GM18870 (cell line): ENCODE data around the gene HSPA12B.

ENCODE experiments used
- ATAC-seq: cut with Tn5 transposase; IDR thresholded peaks from one replicate; pipeline ENCODE4 v1.9.1; 2021; ENCODE audit warnings: moderate library complexity; ENCODE audit not compliant: unreplicated experiment

Gene HSPA12B

GRCh38 chr20:3763671-3764601 is 31.5 kb downstream of the HSPA12B start:
- no peak for ATAC-seq

- ATAC-seq = no peak
Measured at GRCh38 chr20:3764659-3765058, 32.2 kb downstream of the HSPA12B start.

DNA sequence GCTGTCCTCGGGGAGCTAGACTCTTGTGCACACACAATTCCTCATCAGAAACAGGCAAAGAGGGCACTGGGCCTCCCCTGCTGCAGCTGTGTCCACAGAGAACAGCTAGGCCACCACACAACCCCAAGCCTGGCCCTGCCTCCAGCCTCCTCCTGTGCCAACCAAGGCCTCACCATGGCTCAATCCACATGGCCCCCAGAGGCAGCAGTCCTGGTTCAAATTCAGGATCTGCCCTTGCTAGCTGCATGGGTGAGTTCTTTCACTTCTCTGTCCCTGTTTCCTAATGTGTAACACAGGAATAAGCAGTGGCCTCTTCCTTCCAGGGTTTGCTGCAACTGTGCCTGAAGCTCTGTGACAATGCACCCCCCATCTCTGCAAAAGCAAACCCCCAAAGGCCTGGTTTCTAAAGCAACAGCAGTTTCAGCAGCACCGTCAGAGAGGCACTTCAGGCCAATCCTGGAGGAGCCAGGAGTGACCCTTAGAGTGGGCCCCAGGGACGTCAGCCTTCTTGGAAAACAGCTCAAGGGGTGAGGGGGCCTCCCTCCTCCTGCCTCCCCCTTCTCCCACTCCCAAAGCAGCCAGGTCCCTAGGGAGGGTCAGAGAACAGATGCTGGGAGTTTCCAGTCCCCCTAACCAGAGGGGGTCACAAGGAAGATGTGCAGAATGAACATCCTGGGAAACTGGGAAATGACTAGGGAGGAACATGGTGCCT is 32.8 kb downstream of the HSPA12B start:
- ATAC-seq = no peak

DNA sequence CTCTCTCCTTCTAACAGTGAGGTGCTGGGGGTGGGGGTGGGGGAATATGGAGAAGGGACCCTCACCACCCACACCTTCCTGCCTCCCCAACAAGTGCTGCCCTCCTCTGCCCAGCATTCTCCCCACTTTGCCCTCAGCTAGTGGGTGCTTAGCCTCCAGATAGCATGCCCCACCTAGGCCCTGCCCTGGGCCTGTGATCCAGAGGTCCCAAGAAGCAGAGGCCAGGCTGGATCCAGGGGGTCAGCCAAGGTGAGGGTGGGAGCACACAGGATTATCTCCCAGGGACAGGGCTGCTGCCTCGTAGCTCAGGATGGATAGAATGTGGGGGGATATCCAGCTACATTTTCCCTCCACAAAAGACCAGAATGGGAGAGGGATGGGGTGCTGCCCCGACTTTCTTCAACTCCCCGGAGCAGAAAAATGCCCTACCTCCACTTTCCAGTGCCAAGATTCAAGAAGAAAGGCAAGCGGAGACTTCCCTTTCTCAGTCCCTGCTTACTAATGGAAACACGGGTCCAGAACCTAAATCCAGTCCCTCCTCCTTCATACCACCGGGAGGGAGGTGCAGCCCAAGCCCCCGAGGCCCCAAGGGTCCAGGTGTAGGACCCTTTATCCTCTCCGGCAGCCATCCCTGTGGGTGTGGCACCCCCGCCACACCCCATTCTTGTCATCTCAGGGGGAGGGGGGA is 34.1 kb downstream of the HSPA12B start:
- ATAC-seq = no peak

GRCh38 chr20:3767110-3767426 is 34.6 kb downstream of the HSPA12B start:
- ATAC-seq = no peak

GRCh38 chr20:3767427-3768341 is 35.2 kb downstream of the HSPA12B start, which contains the start of gene ADISSP:
ADISSP (minus strand) TSS chr20:3767753; CDS start chr20:3760100, 7,653 bp downstream.
- peak; percentile 87 for ATAC-seq

GRCh38 chr20:3768342-3769130 is 36.1 kb downstream of the HSPA12B start:
- ATAC-seq = no peak

DNA sequence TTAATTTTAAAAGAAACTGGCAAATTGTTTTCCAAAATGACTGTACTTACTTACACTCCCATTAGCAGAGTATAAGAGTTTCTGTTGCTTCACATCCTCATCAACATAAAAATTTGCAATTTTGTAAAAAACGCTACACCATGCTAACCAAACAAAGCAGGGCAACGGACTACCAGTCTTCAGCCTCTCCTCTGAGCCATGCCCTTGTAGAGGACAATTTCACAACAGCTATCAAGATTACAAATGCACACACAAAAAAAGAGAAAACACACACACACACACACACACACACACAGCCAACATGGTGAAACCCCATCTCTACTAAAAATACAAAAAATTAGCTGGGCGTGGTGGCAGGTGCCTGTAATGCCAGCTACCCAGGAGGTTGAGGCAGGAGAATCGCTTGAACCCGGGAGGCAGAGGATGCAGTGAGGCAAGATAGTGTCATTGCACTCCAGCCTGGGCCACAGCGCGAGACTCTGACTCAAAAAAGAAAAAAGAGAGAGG is 39.1 kb downstream of the HSPA12B start:
- ATAC-seq = no peak

- ATAC-seq = no peak
Measured at GRCh38 chr20:3775457-3776108, 43.1 kb downstream of the HSPA12B start.

- no peak for ATAC-seq
Measured at GRCh38 chr20:3777381-3777715, 44.9 kb downstream of the HSPA12B start.

DNA sequence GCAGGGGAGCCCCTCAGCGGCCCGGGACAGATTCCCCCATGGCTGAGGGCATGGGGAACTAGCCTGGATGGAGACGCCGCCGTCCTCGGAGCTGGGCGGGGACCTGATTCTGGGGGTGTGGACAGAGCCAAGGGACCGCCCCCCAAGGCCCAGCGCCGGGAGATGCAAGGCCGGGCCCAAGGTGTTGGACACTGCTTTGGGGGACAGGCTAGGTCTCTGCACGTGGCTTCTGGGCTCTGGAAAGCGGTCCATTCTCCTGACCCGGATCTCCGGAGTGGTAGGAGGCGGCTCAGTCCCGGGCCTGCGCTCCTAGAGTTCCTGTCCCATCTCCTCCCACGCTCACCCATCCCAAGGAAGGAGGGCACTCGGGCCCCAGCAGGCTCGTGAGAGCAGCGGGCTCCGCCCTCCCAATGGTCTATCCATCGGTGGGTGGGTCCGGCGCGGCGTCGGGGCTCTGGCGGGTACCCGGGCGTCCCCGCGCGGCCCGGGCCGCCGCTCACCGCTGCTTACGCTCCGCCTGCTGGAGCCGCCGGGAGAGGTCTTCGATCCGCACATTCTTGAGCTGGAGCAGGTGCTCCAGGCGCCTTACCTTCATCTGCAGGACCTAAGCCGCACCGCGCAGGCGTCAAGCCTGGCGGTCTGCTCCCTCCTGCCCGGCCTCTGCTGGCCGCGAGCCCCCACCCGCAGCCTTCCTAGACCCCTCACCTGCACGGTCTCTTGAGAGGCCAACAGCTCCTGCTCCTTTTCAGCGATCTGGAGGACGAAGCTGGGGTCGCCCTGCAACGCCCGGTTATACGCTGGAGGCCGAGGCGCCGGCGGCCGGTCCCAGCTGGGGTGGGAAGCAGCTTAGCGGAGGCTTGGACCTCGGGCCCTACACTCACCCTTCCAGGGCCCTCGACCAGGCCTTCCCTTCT is 45.5 kb downstream of the HSPA12B start:
- ATAC-seq = no peak

- ATAC-seq = no peak
Measured at GRCh38 chr20:3778976-3779375, 46.5 kb downstream of the HSPA12B start.

DNA sequence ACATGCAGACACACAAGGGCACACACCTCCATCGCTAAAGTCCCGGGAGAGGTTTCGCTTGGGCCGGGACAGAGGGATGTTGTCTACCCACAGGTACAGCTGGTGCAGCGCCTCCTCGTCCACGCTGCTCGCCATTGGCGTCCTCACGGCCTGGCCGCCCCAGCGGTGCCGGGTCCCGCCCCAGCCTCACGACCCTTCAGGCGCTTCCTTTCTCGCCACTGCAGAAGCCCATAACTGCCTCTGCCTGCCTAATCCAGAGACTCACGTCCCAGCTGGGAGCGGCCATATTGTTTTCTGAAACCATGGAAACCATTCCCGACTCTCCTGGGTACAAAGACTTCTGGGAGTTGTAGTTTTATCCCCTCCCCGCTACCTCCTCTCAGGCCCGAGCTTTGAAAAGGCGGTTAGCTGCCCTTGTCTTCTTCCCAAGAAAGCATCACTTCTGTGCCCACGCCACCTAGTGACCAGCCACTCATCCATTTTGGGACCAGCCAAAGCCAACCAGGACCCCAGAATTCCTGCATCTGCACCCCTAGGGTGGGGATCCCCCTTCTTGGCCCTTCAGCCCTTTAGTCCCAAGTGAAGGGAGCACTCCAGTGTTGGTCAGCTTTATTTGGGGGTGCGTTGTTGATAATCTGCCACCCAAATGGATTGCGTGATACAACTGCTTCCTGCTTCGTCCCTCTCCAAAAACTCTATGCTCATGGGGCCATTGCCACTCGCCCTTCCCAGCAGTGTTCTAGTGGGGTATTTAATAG is 48.8 kb downstream of the HSPA12B start, which contains the start of gene SPEF1:
SPEF1 (minus strand) TSS at position 296 of the 758 bp plus-strand sequence; CDS start at position 135, 161 bp downstream.
- peak; percentile 54 for ATAC-seq

- no peak for ATAC-seq
Measured at GRCh38 chr20:3782597-3782996, 50.1 kb downstream of the HSPA12B start.

DNA sequence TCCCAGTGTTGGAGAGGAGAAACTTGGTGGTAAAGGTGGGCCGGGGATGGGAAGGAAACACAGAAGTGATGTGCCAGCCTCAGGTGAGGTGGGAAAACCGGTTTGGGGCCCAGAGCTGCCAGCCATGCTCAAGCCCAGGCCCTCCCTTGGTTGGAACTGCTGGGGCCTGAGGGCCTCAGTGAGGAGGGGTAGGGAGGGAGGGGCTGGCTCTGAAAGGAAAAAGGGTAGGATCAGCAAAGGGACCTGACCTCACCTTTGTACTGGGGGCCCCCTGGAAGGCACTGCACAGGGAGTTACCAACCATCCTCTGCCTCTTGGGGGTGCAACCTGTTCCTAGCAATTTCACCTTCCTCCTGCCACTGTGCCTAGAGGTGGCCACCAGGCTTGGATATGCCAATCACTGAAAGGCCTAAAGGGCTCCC is 50.6 kb downstream of the HSPA12B start:
- no peak for ATAC-seq

- ATAC-seq = no peak
Measured at GRCh38 chr20:3783511-3784195, 51.2 kb downstream of the HSPA12B start.
